ENCODE results near the gene EME2. TPM values are rescaled to one million over a fixed set of nuclear protein-coding genes. Genes with fewer than 3 reads are reported as not detected.

Gene EME2
- polyA plus RNA-seq, 1 experiment, result 2.4 TPM

- peaks cover 32% of the 10 kb centered on the region for H3K9me3 ChIP-seq (ENCODE audit: control insufficient read depth, insufficient read depth, low read length)
- no peak overlapping the region for H3K4me3 ChIP-seq (ENCODE audit: low read depth, low read length)
- POLR2A ChIA-PET, result no interaction called here
- CTCF ChIA-PET, result no interaction called here
- no peak for TF ChIP-seq CTCF (IDR thresholded peaks at IDR 0.05; ENCODE audit: low read depth, low read length)
- DNase-seq (ENCODE audit: low read depth, low spot score), result no peak
- H3K27ac ChIP-seq (ENCODE audit: low read depth, low read length), result no peak overlapping the region
- H3K27me3 ChIP-seq (ENCODE audit: control insufficient read depth, insufficient read depth, low read length), result no peaks in the 10 kb centered on the region
These were observed 31.7 kb upstream of the EME2 start for GRCh38 chr16:1740781-1741490.

- no peak for TF ChIP-seq CTCF (IDR thresholded peaks at IDR 0.05; ENCODE audit: low read depth, low read length)
- no peak overlapping the region for H3K4me3 ChIP-seq (ENCODE audit: low read depth, low read length)
- ChIA-PET POLR2A (no interaction called here), CTCF (no interaction called here)
- H3K27ac ChIP-seq (ENCODE audit: low read depth, low read length), result no peak overlapping the region
- H3K27me3 ChIP-seq (ENCODE audit: control insufficient read depth, insufficient read depth, low read length), result no peaks in the 10 kb centered on the region
- H3K9me3 ChIP-seq (ENCODE audit: control insufficient read depth, insufficient read depth, low read length), result peaks cover 26% of the 10 kb centered on the region
- DNase-seq (ENCODE audit: low read depth, low spot score), result no peak
These were observed 31.0 kb upstream of the EME2 start for GRCh38 chr16:1741553-1742165.

GRCh38 chr16:1743376-1744337 lies 29.0 kb upstream of the EME2 start:
- no peak overlapping the region for H3K4me3 ChIP-seq (ENCODE audit: low read depth, low read length)
- no peak overlapping the region for H3K27ac ChIP-seq (ENCODE audit: low read depth, low read length)
- ChIA-PET CTCF (interaction anchor here (0.9 kb wide), 1 partner anchor 38 kb away, joined by 3 read pairs; no protein-coding TSS in a partner anchor), POLR2A (no interaction called here)
- DNase-seq (ENCODE audit: low read depth, low spot score), result no peak
- peaks cover 14% of the 10 kb centered on the region; the same call in 1 of the 2 replicates for H3K9me3 ChIP-seq (ENCODE audit: control insufficient read depth, insufficient read depth, low read length)
- no peaks in the 10 kb centered on the region for H3K27me3 ChIP-seq (ENCODE audit: control insufficient read depth, insufficient read depth, low read length)
- TF ChIP-seq CTCF (IDR thresholded peaks at IDR 0.05; ENCODE audit: low read depth, low read length), result no peak

GRCh38 chr16:1744338-1744840 lies 28.2 kb upstream of the EME2 start:
- no peaks in the 10 kb centered on the region for H3K27me3 ChIP-seq (ENCODE audit: control insufficient read depth, insufficient read depth, low read length)
- H3K4me3 ChIP-seq (ENCODE audit: low read depth, low read length), result no peak overlapping the region
- H3K27ac ChIP-seq (ENCODE audit: low read depth, low read length), result no peak overlapping the region
- CTCF ChIA-PET, result interaction anchor here (0.9 kb wide), 1 partner anchor 39 kb away, joined by 3 read pairs; no protein-coding TSS in a partner anchor
- peaks cover 7% of the 10 kb centered on the region; the same call in 1 of the 2 replicates for H3K9me3 ChIP-seq (ENCODE audit: control insufficient read depth, insufficient read depth, low read length)
- POLR2A ChIA-PET, result interaction anchor here (0.6 kb wide), 1 partner anchor 272 kb away, joined by 4 read pairs; no protein-coding TSS in a partner anchor
- no peak for TF ChIP-seq CTCF (IDR thresholded peaks at IDR 0.05; ENCODE audit: low read depth, low read length)
- DNase-seq (ENCODE audit: low read depth, low spot score), result no peak
